Bone marrow (tissue), 2 donors: ENCODE measurements around the gene SNRNP70.
A peak's percentile ranks its signal among the peaks of the same experiment; 100 is the strongest.
"Not testable (repeated sequence)": the region's sequence is repeated elsewhere in the genome, so short reads cannot be mapped to it uniquely, and the experiment has no call there.

Source experiments
- DNase-seq, 2 donors: peaks; one replicate each; lab custom pipeline; 2025; lab: John Stamatoyannopoulos, UW

Gene SNRNP70, protein sequence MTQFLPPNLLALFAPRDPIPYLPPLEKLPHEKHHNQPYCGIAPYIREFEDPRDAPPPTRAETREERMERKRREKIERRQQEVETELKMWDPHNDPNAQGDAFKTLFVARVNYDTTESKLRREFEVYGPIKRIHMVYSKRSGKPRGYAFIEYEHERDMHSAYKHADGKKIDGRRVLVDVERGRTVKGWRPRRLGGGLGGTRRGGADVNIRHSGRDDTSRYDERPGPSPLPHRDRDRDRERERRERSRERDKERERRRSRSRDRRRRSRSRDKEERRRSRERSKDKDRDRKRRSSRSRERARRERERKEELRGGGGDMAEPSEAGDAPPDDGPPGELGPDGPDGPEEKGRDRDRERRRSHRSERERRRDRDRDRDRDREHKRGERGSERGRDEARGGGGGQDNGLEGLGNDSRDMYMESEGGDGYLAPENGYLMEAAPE

DNA sequence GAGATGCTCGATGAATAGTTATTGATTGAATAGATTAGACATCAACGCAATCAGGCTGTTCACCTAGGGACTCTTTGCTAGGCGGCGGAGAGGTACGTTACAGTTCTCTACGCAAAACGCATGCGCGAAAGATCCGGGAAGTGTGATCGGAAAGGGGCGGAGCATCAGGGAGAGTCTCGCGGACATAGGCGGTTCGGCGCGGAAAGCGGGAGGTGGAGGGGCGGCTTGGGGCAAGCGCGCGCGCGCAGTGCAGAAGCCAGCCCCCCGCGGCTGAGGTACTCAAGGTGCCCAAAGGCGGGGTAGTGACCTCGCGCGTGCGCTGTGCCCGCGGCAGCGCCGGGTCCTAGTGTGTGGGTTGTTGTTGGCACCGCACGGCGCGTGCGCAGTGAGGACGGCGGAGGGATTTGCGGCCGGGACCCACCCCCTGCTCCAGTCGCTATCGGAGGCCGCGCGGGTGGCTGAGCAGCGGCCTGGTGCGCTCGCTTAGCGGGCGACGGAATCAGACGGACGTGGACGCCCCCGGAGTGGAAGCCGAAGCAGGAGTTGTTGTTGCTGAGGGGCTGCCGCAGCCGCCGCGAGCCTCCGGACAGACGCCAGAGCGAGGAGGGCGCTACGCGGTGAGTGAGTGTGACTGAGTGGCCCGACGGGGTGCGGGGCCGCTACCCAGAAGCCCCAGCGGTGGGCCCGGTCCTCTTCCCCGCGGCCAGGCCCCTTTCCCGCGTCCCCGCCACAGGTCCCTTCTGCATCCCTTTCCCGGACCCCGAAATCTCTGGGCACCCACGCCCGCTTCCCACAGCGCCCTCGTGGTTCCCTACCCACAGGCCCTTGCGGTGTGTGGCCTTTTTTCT lies at the start of gene SNRNP70:
Gene SNRNP70, plus strand, starts transcription at position 432 of the 848 bp plus-strand sequence. CDS start 964 bp downstream, outside the sequence.
- peak; percentile 95 to 99 for DNase-seq

DNA sequence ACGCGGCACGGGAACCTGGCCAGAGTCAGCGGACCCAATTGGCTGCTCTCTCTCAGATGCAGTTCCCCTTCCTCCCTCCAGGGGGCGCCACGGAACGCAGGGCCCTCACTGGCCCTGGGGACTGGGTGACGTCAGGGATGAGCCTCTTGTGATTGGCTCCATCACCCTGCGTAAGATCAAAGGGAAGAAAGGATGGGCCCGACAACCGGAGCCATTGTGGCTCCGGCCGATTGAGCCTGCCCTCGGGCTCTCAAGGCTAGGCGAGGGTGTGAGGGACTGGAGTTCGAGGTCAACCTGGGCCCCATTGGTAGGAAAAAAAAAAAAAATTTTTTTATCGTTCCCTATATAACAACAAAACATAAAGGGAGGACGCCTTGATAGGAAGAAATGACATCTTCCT lies 48.4 kb upstream of the SNRNP70 start, which contains the start of gene CGB1:
Gene CGB1, minus strand, starts transcription at position 81 of the 400 bp plus-strand sequence. CDS start 184 bp downstream, outside the sequence.
- not testable (repeated sequence) for DNase-seq

DNA sequence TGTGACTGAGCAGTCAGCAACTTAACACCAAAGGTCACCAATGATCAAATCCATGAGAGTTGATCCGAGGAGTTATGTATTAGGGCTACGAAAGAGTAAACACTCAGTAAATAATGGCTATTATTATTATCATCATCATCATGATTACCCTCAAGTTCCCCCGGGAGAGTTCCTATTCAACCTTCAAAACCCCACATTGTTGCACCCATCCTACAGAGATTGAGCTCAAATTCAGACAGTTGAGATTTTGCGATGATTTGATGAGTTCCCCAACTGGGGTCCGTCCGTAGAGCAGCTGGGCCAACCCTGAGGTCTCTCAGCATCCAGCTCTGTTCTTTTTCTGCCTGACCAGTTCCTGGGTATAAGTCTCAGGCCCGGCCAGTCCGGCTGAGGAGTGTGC lies 47.1 kb upstream of the SNRNP70 start:
- DNase-seq, result not testable (repeated sequence)

DNA sequence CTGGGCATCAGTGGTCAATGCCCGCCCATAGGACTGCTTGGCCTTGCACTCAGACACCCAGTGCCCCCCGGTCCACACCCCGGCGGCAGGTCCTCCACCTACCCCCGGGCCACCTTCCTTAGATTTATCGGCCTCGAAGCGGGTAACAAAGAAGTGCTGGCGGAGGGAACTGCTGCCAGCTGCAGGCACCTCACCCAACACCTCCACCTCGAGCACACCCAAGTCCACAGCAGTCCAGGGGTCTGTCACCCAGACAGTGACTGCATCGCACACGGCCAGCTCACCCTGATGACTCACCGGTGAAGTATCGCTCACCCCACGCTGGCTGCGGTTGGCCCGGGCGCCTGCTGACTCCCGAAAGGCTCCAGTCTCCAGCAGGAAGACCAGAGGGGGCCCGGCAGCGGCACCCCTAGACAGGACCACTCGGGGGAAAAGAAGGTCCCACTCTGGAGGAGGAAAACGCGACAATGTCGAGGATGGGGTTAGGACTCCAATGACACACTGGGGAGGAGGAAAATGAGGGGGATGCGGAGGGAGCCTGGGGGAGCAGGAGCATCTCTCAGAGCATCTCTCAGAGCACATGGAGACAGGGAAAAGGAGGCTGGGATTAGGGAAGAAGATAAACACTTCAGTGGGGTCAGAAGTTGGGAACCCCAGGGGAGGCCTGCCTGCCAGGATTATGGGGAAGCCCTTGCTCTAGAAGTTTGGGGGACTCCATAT lies 46.5 kb upstream of the SNRNP70 start:
- not testable (repeated sequence) for DNase-seq

DNA sequence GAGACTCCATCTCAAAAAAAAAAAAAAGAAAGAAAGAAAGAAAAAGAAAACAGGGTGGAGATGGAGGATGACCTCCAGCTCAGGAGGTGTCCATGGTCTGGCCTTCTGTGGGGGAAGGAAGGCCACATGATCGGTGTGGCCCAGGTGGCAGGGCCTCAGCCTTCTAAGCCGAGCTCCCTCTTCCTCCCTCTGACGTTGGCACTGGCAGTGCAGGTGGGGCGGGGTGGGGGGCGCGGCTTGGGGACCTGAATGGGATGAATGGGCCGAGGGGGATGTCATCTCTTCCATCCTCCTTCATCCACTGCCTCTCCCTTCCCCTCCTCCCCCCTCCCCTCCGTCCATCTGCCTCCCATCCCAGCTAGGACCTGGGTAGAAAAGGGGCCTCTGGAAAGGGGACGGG lies 45.5 kb upstream of the SNRNP70 start:
- not testable (repeated sequence) for DNase-seq

DNA sequence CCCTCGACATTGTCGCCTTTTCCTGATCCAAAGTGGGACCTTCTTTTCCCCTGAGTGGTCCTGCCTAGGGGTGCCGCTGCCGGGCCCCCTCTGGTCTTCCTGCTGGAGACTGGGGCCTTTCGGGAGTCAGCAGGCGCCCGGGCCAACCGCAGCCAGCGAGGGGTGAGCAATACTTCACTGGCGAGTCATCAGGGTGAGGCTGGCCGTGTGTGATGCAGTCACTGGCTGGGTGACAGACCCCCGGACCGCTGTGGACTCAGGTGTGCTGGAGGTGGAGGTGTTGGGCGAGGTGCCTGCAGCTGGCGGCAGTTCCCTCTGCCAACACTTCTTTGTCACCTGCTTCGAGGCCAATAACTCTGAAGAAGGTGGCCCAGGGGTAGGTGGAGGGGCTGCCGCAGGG lies 43.1 kb upstream of the SNRNP70 start:
- no peak for DNase-seq

DNA sequence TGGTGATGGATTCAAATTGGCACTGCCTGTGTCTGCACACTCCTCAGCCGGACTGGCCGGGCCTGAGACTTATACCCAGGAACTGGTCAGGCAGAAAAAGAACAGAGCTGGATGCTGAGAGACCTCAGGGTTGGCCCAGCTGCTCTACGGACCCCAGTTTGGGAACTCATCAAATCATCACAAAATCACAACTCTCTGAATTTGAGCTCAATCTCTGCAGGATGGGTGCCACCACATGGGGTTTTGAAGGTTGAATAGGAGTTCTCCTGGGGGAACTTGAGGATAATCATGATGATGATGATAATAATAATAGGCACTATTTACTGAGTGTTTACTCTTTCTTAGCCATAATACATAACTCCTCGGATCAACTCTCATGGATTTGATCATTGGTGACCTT lies 42.6 kb upstream of the SNRNP70 start:
- not testable (repeated sequence) for DNase-seq

DNA sequence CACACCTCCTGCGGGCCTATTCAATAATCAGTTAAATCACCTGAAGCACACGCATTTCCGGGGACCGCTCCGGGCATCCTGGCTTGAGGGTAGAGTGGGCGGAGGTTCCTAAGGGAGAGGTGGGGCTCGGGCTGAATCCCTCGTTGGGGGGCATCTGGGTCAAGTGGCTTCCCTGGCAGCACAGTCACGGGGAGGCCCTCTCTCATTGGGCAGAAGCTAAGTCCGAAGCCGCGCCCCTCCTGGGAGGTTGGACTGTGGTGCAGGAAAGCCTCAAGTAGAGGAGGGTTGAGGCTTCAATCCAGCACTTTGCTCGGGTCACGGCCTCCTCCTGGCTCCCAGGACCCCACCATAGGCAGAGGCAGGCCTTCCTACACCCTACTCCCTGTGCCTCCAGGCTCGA lies 41.7 kb upstream of the SNRNP70 start, which contains the start of gene CGB5:
Gene CGB5, plus strand, starts transcription at position 301 of the 400 bp plus-strand sequence. CDS start 362 bp downstream, outside the sequence.
- DNase-seq, result not testable (repeated sequence)

DNA sequence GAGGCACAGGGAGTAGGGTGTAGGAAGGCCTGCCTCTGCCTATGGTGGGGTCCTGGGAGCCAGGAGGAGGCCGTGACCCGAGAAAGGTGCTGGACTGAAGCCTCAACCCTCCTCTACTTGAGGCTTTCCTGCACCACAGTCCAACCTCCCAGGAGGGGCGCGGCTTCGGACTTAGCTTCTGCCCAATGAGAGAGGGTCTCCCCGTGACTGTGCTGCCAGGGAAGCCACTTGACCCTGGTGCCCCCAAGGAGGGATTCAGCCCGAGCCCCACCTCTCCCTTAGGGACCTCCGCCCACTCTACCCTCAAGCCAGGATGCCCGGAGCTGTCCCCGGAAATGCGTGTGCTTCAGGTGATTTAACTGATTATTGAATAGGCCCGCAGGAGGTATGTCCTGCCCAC lies 36.2 kb upstream of the SNRNP70 start, which contains the start of gene CGB8:
Gene CGB8, minus strand, starts transcription at position 101 of the 400 bp plus-strand sequence. CDS start 372 bp downstream, outside the sequence.
- not testable (repeated sequence) for DNase-seq

DNA sequence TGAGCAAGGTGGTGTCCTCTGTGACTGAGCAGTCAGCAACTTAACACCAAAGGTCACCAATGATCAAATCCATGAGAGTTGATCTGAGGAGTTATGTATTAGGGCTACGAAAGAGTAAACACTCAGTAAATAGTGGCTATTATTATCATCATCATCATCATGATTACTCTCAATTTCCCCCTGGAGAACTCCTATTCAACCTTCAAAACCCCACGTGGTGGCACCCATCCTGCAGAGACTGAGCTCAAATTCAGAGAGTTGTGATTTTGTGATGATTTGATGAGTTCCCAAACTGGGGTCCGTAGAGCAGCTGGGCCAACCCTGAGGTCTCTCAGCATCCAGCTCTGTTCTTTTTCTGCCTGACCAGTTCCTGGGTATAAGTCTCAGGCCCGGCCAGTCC lies 35.4 kb upstream of the SNRNP70 start:
- not testable (repeated sequence) for DNase-seq

DNA sequence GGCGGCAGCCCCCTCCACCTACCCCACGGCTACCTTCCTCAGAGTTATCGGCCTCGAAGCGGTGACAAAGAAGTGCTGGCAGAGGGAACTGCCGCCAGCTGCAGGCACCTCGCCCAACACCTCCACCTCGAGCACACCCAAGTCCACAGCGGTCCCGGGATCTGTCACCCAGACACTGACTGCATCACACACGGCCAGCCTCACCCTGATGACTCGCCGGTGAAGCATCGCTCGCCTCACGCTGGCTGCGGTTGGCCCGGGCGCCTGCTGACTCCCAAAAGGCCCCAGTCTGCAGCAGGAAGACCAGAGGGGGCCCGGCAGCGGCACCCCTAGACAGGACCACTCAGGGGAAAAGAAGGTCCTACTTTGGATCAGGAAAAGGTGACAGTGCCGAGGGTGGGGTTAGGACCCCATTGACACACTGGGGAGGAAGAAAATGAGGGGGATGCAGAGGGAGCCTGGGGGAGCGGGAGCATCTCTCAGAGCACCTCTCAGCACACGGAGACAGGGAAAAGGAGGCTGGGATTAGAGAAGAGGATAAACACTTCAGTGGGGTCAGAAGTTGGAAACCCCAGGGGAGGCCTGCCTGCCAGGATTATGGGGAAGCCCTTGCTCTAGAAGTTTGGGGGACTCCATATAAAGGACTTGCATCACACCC lies 34.7 kb upstream of the SNRNP70 start:
- DNase-seq, result not testable (repeated sequence)

DNA sequence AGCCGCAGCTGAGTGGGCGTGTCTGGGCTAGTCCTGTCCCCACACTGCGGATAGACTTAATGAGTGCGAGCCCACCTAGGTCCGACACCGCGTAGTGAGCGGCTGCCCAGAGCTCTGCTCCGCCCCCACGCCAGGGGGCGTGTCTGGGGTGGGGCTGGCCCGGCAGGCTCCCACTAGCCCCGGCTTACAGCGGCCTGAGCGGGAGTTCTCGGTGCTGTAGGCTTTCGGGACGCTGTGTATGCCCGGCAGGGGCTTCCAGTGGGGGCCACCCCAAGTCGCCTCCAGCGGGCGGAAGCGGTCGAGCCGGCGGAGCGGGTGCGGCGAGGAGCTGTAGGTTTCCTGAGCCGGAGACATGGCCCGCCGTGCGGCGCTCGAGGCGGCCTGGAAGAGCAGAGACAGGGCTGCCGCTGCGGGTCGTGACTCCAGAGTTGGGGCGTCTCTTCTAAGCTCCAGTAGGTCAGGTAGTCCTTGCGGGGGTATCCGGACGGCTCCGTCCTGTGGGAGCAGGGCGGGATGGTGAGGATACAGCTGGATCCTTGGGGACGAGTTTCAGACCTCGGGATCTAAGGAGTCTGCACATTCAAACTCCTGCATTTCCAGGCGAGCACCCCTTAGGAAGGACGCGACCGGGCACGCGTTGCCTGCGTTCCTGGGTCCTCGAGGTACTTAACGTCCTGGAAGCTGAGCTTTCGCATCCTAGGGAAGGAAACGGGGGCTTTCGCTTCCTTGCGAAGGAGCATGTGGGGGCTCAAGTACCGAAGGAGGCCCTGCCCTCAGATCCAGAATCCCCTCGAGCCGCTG lies 28.9 kb upstream of the SNRNP70 start:
- peak in 1 of 2 donors; percentile 27 for DNase-seq

DNA sequence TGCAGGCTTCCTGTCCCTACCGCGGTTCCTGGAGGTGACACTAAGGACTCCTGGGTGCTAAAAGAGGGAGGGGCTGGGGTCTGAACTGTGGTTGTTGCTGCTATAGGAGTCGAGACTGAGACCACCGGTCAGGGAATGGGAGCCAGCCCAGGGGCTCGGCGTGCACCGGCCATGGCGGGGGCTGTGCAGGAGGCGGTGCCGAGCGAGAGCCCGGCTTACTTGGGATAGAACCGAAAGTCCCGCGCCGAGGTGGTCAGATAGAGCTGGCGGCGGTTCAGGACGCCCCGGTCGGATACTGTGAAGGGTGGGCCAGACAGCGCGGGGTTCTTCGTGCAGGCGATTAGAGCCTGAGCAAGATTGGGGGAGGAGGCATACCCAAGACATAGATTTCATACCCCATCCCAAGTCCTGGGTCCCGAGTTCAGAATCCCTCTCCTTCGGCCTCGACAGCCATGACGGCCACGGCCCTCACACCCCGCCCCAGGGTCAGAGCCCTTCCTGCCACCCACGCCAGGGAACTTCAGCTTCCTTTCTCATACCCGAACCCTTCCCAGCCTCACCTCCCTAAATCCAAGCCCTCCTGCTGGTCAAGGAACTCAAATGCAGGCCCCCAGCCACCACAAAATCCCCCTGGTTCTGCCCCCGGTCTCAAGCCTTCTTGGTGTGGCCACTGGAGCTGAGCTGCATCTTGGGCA lies 28.2 kb upstream of the SNRNP70 start:
- not testable (repeated sequence) for DNase-seq

DNA sequence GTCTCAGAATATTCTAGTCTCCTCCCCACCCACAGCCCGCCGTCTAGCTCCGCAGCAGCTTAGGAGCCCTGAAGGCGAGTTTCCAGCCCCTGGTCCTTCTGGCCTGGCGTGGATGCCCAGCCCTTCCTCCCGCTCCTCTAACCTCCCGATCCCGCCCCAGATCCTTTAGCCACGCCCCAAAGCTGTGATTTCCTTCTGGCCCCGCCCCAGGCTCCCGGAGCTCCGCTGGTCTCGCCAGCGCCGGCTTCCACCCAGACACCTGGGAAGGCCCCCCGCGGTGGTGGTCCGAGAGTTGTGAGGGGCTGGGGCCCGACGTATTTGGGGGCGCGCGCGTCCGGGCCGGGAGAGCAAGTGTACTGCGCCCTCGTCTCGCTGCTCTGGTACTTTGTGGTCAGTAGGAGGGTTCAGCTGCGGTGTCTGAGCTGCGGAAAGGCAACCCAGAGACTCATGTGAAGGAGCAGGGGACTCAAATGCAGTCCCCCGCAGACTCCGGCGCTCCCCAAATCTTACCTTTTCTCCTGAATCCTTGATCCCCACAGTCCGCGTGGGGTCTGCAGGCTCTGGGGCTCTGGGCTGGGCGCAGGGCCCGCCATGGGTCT lies 27.5 kb upstream of the SNRNP70 start, which contains the start of gene CGB7:
Gene CGB7, minus strand, starts transcription at position 114 of the 599 bp plus-strand sequence. CDS start 2,374 bp downstream, outside the sequence.
- peak in 1 of 2 donors; percentile 25 for DNase-seq

DNA sequence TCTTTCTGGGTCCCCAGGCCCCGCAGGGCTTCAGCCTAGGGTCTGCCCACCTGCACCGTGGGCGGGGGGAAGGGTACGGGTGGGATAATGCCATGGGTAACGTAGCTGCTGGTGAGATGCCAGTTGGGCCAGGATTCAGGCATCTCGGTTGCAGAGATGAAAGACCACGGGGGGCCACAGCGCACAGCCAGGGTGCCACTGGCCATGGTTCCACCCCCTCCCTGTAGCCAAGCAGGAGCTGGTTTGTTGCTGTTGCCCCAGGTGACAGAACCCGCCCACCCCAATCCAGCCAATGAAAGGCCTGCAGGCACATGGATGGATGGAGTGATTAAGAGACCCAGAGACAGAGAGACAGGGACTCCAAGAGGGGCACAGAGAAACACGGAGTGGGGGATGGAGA lies 26.7 kb upstream of the SNRNP70 start:
- no peak for DNase-seq

DNA sequence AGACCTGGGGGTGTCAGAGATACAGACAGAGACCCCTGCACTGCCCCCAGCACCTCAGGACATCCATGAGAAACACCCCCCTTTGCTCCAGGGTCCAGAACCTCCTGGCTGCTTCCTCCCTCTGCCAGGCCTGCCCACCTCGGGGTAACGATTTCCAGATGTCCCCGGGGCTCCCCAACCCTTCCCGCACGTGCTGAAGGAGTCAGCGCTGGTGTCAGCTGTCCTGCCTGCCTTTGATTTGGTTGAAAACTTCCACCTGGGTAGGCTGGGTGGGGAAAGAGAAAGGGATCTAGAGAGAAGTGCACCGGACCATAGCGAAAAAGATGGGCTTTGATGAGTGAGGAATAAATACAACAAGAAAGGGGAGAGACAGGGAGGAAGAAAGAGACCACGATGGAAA lies 26.2 kb upstream of the SNRNP70 start:
- no peak for DNase-seq

DNA sequence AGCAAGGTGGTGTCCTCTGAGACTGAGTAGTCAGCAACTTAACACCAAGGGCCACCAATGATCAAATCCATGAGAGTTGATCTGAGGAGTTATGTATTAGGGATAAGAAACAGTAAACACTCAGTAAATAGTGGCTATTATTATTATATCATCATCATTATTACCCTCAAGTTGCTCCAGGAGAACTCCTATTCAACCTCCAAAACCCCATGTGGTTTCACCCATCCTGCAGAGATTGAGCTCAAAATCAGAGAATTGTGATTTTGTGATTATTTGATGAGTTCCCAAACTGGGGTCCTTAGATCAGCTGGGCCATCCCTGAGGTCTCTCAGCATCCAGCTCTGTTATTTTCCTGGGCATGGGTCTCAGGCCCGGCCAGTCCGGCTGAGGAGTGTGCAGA lies 24.3 kb upstream of the SNRNP70 start:
- DNase-seq, result no peak

DNA sequence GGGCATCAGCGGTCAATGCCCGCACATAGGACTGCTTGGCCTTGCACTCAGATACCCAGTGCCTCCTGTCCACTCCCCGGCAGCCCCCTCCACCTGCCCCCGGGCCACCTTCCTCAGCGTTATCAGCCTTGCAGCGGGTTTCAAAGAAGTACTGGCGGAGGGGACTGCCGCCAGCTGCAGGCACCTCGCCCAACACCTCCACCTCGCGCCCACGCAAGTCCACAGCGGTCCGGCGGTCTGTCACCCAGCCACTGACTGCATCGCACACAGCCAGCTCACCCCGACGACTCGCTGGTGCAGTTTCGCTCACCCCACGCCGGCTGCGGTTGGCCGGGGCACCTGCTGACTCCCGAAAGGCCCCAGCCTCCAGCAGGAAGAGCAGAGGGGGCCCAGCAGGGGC lies 23.8 kb upstream of the SNRNP70 start:
- DNase-seq, result no peak

DNA sequence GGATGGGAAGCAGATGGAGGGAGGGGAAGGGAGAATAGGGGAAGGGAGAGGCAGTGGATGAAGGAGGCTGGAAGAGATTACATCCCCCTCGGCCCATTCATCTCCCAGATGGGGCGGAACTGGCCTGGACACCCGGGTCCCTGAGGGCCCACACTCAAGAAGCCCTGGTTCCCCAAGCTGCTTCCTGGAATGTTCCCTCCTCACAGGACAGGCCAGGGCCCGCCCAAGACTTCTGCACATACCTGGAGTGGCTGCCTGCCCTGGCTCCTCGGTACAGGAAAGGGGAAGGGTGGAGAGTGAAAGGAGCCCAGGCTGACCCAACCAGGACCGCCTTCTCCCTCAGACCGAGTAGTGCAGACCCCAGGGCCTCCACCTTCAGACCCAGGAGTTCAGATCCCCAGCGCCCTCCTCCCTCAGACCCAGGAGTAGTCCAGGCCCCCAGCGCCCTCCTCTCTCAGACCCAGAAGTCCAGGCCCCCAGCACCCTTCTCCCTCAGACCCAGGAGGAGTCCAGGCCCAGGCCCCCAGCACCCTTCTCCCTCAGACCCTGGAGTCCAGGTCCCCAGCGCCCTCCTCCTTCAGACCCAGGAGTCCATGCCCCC lies 21.1 kb upstream of the SNRNP70 start:
- DNase-seq, result no peak
